Mesenchymal stem cell (in vitro differentiated cells and primary cell): ENCODE data around the gene GUCD1.

Experiments
- DNase-seq: peaks from one replicate; pipeline ENCODE4 v3.0.0-alpha.2; 2013
- H2AFZ ChIP-seq: one replicate; pipeline ENCODE4 v1.6.1; 2013; ENCODE audit warnings: low read depth, mild to moderate bottlenecking, control low read depth, inconsistent platforms, low read length, moderate library complexity
- H2AK5ac ChIP-seq: 2 replicates; pipeline ENCODE4 v1.6.1; 2013; ENCODE audit warnings: low read length, moderate library complexity, mild to moderate bottlenecking, inconsistent platforms; ENCODE audit not compliant: severe bottlenecking
- H2BK120ac ChIP-seq: one replicate; pipeline ENCODE4 v1.6.1; 2013; ENCODE audit warnings: low read depth, mild to moderate bottlenecking, inconsistent platforms, low read length, moderate library complexity
- H2BK12ac ChIP-seq, 2 experiments: one replicate each; pipeline ENCODE4 v1.6.1; 2013; ENCODE audit warnings: inconsistent platforms in 2 of 2, low read length in 2 of 2, mild to moderate bottlenecking in 2 of 2, moderate library complexity in 2 of 2, control low read depth in 1 of 2
- H2BK15ac ChIP-seq: one replicate; pipeline ENCODE4 v1.6.1; 2013; ENCODE audit warnings: mild to moderate bottlenecking, low read depth, inconsistent platforms; ENCODE audit not compliant: poor library complexity, severe bottlenecking
- H2BK5ac ChIP-seq: 2 replicates; pipeline ENCODE4 v1.6.1; 2013; ENCODE audit warnings: low read depth, mild to moderate bottlenecking, low read length, control low read depth, inconsistent platforms; ENCODE audit not compliant: poor library complexity, severe bottlenecking
- H3K14ac ChIP-seq, 2 experiments: one replicate each; pipeline ENCODE4 v1.6.1; 2013; ENCODE audit warnings: inconsistent platforms in 2 of 2, low read length in 2 of 2, control low read depth in 1 of 2, mild to moderate bottlenecking in 1 of 2, moderate library complexity in 1 of 2
- H3K18ac ChIP-seq, 2 experiments: one replicate each; pipeline ENCODE4 v1.6.1; 2013; ENCODE audit warnings: inconsistent platforms in 2 of 2, low read length in 2 of 2, control low read depth in 1 of 2, low read depth in 1 of 2, mild to moderate bottlenecking in 1 of 2
- H3K23ac ChIP-seq, 2 experiments: one replicate each; pipeline ENCODE4 v1.6.1; 2013; ENCODE audit warnings: inconsistent platforms in 2 of 2, low read length in 2 of 2, mild to moderate bottlenecking in 2 of 2, moderate library complexity in 2 of 2, control low read depth in 1 of 2
- H3K27ac ChIP-seq: 2 replicates; pipeline ENCODE4 v1.5.1; 2013; ENCODE audit warnings: mild to moderate bottlenecking, moderate library complexity, low read length, control low read depth, inconsistent platforms; ENCODE audit not compliant: poor library complexity, severe bottlenecking
- H3K27me3 ChIP-seq, 2 experiments: 2 replicates each; pipeline versions ENCODE4 v1.6.1 to v1.7.0; 2013; ENCODE audit warnings: low read length in 2 of 2, mild to moderate bottlenecking in 2 of 2, moderate library complexity in 2 of 2, control low read depth in 1 of 2, inconsistent platforms in 1 of 2; ENCODE audit not compliant: control insufficient read depth in 1 of 2, insufficient read depth in 1 of 2
- H3K36me3 ChIP-seq, 2 experiments: 2 replicates each; pipeline versions ENCODE4 v1.6.1 to v1.7.0; 2013; ENCODE audit warnings: low read length in 2 of 2, control low read depth in 1 of 2, inconsistent platforms in 1 of 2, low read depth in 1 of 2, mild to moderate bottlenecking in 1 of 2; ENCODE audit not compliant: insufficient read depth in 2 of 2, control insufficient read depth in 1 of 2
- H3K4ac ChIP-seq, 2 experiments: one replicate each; pipeline ENCODE4 v1.6.1; 2013; ENCODE audit warnings: inconsistent platforms in 2 of 2, low read length in 2 of 2, mild to moderate bottlenecking in 2 of 2, moderate library complexity in 2 of 2, control low read depth in 1 of 2, low read depth in 1 of 2
- H3K4me1 ChIP-seq: 2 replicates; pipeline ENCODE4 v1.6.1; 2013; ENCODE audit warnings: low read depth, low read length, control low read depth; ENCODE audit not compliant: control insufficient read depth, insufficient read depth
- H3K4me2 ChIP-seq: 2 replicates; pipeline ENCODE4 v1.6.1; 2013; ENCODE audit warnings: low read length, mild to moderate bottlenecking, inconsistent platforms; ENCODE audit not compliant: poor library complexity, severe bottlenecking
- H3K4me3 ChIP-seq, 2 experiments: 2 replicates each; pipeline versions ENCODE4 v1.5.1 to v1.7.0; 2013; ENCODE audit warnings: low read length in 2 of 2, mild to moderate bottlenecking in 2 of 2, control low read depth in 1 of 2, low read depth in 1 of 2; ENCODE audit not compliant: insufficient read depth in 1 of 2
- H3K79me1 ChIP-seq: replicated peaks from 2 replicates; pipeline ENCODE4 v1.6.1; 2013; ENCODE audit warnings: mild to moderate bottlenecking, control low read depth, low read length, inconsistent platforms; ENCODE audit not compliant: poor library complexity, severe bottlenecking
- H3K9ac ChIP-seq: 2 replicates; pipeline ENCODE4 v1.7.0; 2013; ENCODE audit warnings: mild to moderate bottlenecking, low read length, moderate library complexity
- H3K9me3 ChIP-seq: 2 replicates; pipeline ENCODE4 v1.7.0; 2013; ENCODE audit warnings: mild to moderate bottlenecking, low read length; ENCODE audit not compliant: control insufficient read depth
- H4K8ac ChIP-seq: one replicate; pipeline ENCODE4 v1.6.1; 2013; ENCODE audit warnings: inconsistent platforms, mild to moderate bottlenecking, low read length, moderate library complexity
- H4K91ac ChIP-seq: one replicate; pipeline ENCODE4 v1.6.1; 2013; ENCODE audit warnings: mild to moderate bottlenecking, low read length, inconsistent platforms
- WGBS: methylation state at CpG from one replicate; pipeline ENCODE4 v1.1.7; 2013; ENCODE audit warnings: mixed read lengths; 5-methylcytosine and 5-hydroxymethylcytosine counted together

Gene GUCD1

GRCh38 chr22:24578355-24579257 is 23.7 kb upstream of the GUCD1 start:
- no peak overlapping the region for H2AFZ ChIP-seq
- H3K27ac ChIP-seq = no peak overlapping the region
- peaks cover 6% of the 10 kb centered on the region for H3K4me1 ChIP-seq
- peaks cover 1% of the 10 kb centered on the region for H3K79me1 ChIP-seq
- H2BK12ac ChIP-seq = no peak overlapping the region
- no peaks in the 10 kb centered on the region for H3K27me3 ChIP-seq
- no peak overlapping the region for H3K23ac ChIP-seq
- no peak overlapping the region for H4K8ac ChIP-seq
- H2BK5ac ChIP-seq = no peak overlapping the region
- no peak overlapping the region for H2AK5ac ChIP-seq
- H3K18ac ChIP-seq = no peak overlapping the region
- H3K4me3 ChIP-seq = no peak overlapping the region
- H3K4ac ChIP-seq = no peak overlapping the region
- peak; percentile 13 for DNase-seq
- H2BK120ac ChIP-seq = no peak overlapping the region
- H4K91ac ChIP-seq = no peak overlapping the region
- WGBS = 93% methylated on average over 8 of the region's 8 CpGs
- no peak overlapping the region for H3K9ac ChIP-seq
- no peak overlapping the region for H3K4me2 ChIP-seq
- peaks cover 14 to 38% of the 10 kb centered on the region in 2 experiments for H3K36me3 ChIP-seq
- no peak overlapping the region for H2BK15ac ChIP-seq
- H3K14ac ChIP-seq = no peak overlapping the region
- H3K9me3 ChIP-seq = no peaks in the 10 kb centered on the region

DNA sequence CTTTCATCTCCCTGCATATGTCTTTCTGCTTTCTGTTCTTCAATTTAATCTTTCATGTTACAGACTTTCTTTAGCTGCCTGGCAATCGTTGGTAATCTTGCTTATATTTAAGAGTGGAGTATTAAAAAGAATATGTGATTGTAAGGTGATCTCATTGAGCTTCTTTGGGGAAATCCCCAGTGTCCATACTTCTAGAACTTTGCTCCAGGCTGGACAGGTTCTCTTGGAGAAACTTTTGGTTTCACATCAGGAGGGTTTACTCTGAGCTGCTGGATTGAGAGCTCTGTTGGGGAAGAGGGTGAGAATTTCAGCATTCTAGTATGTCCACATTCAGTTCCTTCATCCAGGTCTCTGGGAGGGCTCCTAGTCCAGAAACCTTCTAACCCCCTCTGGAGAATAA is 21.8 kb upstream of the GUCD1 start:
- Histone ChIP-seq H2BK120ac (no peak overlapping the region), H2AFZ (no peak overlapping the region), H2AK5ac (no peak overlapping the region), H3K9me3 (no peaks in the 10 kb centered on the region), H4K91ac (no peak overlapping the region), H3K18ac (no peak overlapping the region), H2BK12ac (no peak overlapping the region), H3K4me2 (no peak overlapping the region), H3K9ac (no peak overlapping the region), H4K8ac (no peak overlapping the region), H2BK5ac (no peak overlapping the region), H3K23ac (no peak overlapping the region), H2BK15ac (no peak overlapping the region), H3K27me3 (no peaks in the 10 kb centered on the region), H3K27ac (no peak overlapping the region), H3K4me3 (no peak overlapping the region), H3K4me1 (peaks cover 2% of the 10 kb centered on the region), H3K36me3 (peaks cover 22 to 56% of the 10 kb centered on the region in 2 experiments), H3K4ac (no peak overlapping the region), H3K14ac (no peak overlapping the region), H3K79me1 (peaks cover 9% of the 10 kb centered on the region)
- WGBS = 100% methylated on average over 1 of the region's 1 CpG
- DNase-seq = no peak

- no peak overlapping the region for H2BK5ac ChIP-seq
- no peak overlapping the region for H2BK12ac ChIP-seq
- H3K4ac ChIP-seq = no peak overlapping the region
- no peak overlapping the region for H3K9ac ChIP-seq
- H4K91ac ChIP-seq = no peak overlapping the region
- H3K4me2 ChIP-seq = no peak overlapping the region
- H3K36me3 ChIP-seq = peaks cover 51 to 84% of the 10 kb centered on the region in 2 experiments
- H3K14ac ChIP-seq = no peak overlapping the region
- H2BK120ac ChIP-seq = no peak overlapping the region
- H3K4me1 ChIP-seq = peaks cover 4% of the 10 kb centered on the region
- H3K23ac ChIP-seq = no peak overlapping the region
- no peak for DNase-seq
- peaks cover 38% of the 10 kb centered on the region for H3K79me1 ChIP-seq
- no peak overlapping the region for H3K27ac ChIP-seq
- H3K9me3 ChIP-seq = no peaks in the 10 kb centered on the region
- no peak overlapping the region for H3K18ac ChIP-seq
- WGBS = 98% methylated on average over 7 of the region's 7 CpGs
- H2BK15ac ChIP-seq = no peak overlapping the region
- H2AFZ ChIP-seq = no peak overlapping the region
- no peaks in the 10 kb centered on the region for H3K27me3 ChIP-seq
- H2AK5ac ChIP-seq = no peak overlapping the region
- H3K4me3 ChIP-seq = no peak overlapping the region
- H4K8ac ChIP-seq = no peak overlapping the region
Measured at GRCh38 chr22:24571266-24571665, 16.3 kb upstream of the GUCD1 start.

DNA sequence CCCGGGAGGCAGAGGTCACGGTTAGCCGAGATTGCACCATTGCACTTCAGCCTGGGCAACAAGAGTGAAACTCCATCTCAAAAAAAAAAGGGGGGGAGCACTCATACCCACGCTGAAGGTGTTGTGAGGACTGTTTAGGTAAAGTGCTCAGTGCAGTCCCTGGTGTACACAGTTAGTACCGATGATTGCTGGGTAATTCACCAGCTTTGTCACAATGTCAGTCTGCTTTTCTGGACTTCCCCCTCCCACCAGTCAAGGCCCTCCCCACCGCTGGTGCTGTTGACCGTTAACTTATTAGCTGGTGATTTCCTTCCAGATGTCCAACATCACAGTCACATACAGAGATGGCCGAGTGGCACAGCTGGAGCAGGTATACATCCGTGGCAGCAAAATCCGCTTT is 12.7 kb upstream of the GUCD1 start:
- Histone ChIP-seq H2BK15ac (no peak overlapping the region), H3K79me1 (peaks cover 37% of the 10 kb centered on the region), H4K8ac (no peak overlapping the region), H2AFZ (no peak overlapping the region), H3K18ac (no peak overlapping the region), H2BK120ac (no peak overlapping the region), H3K27ac (no peak overlapping the region), H4K91ac (no peak overlapping the region), H2BK12ac (no peak overlapping the region), H3K4me1 (peaks cover 7% of the 10 kb centered on the region), H3K14ac (no peak overlapping the region), H3K4me3 (no peak overlapping the region), H3K27me3 (no peaks in the 10 kb centered on the region), H3K23ac (no peak overlapping the region), H2BK5ac (no peak overlapping the region), H3K4ac (no peak overlapping the region), H3K9ac (no peak overlapping the region), H3K36me3 (peaks cover 48 to 79% of the 10 kb centered on the region in 2 experiments), H3K9me3 (no peaks in the 10 kb centered on the region), H2AK5ac (no peak overlapping the region), H3K4me2 (no peak overlapping the region)
- 96% methylated on average over 10 of the region's 10 CpGs for WGBS
- no peak for DNase-seq
